ENCODE data around the gene EIF4G3.

The EIF4G3 gene

DNA sequence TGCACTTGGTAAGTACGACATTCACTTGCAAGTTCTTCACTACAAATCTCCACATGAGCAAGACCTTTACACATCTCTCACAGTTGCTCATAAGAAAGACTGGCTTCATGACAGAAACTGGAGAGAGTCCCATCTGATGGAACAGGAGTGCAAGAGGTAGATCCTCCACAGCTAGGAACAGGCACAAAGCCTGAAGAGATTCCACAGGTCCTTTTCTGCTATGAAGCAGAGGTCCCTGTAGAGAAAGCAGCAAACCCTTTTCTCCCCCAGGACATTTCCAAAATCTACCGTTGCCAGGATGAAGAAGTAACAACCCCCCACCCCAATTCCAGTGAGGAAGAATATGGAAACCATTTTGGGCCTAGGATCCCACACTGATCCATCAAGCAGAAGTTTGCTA lies 47.3 kb downstream of the EIF4G3 start:
- no peak overlapping the region for H2BK15ac ChIP-seq (ENCODE audit: low read depth, poor library complexity, severe bottlenecking)
- no peak overlapping the region for H3K4me3 ChIP-seq (ENCODE audit: insufficient read depth in 1 of 2, low read depth in 1 of 2, low read length in 2 of 2)
- H3K4me1 ChIP-seq (ENCODE audit: control insufficient read depth, insufficient read depth, low read depth, low read length): no peaks in the 10 kb centered on the region
- H4K8ac ChIP-seq (ENCODE audit: low read length): no peak overlapping the region
- H3K4me2 ChIP-seq (ENCODE audit: low read length, poor library complexity, severe bottlenecking): no peak overlapping the region
- H3K79me1 ChIP-seq (replicated peaks; ENCODE audit: low read length, poor library complexity, severe bottlenecking): peaks cover 15% of the 10 kb centered on the region
- H2BK5ac ChIP-seq (ENCODE audit: low read depth, low read length, poor library complexity, severe bottlenecking): no peak overlapping the region
- no peak overlapping the region for H3K23ac ChIP-seq (ENCODE audit: low read length in 2 of 2)
- H2AK5ac ChIP-seq (ENCODE audit: low read length, severe bottlenecking): no peak overlapping the region
- H2BK120ac ChIP-seq (ENCODE audit: low read depth, low read length): no peak overlapping the region
- H3K18ac ChIP-seq (ENCODE audit: low read depth in 1 of 2, low read length in 2 of 2): no peak overlapping the region
- no peak overlapping the region for H2AFZ ChIP-seq (ENCODE audit: low read depth, low read length)
- DNase-seq: no peak
- no peak overlapping the region for H2BK12ac ChIP-seq (ENCODE audit: low read length in 2 of 2)
- H3K9me3 ChIP-seq (ENCODE audit: control insufficient read depth, low read length): no peaks in the 10 kb centered on the region
- H3K36me3 ChIP-seq (ENCODE audit: control insufficient read depth in 1 of 2, insufficient read depth in 2 of 2, low read depth in 1 of 2, low read length in 2 of 2): peaks cover 9 to 34% of the 10 kb centered on the region in 2 experiments
- no peak overlapping the region for H3K27ac ChIP-seq (ENCODE audit: low read length, poor library complexity, severe bottlenecking)
- no peak overlapping the region for H3K4ac ChIP-seq (ENCODE audit: low read depth in 1 of 2, low read length in 2 of 2)
- H4K91ac ChIP-seq (ENCODE audit: low read length): no peak overlapping the region
- H3K9ac ChIP-seq (ENCODE audit: low read length): no peak overlapping the region
- no peaks in the 10 kb centered on the region for H3K27me3 ChIP-seq (ENCODE audit: control insufficient read depth in 1 of 2, insufficient read depth in 1 of 2, low read length in 2 of 2)
- 50% methylated on average over 2 of the region's 2 CpGs for WGBS
- H3K14ac ChIP-seq (ENCODE audit: low read length in 2 of 2): no peak overlapping the region

DNA sequence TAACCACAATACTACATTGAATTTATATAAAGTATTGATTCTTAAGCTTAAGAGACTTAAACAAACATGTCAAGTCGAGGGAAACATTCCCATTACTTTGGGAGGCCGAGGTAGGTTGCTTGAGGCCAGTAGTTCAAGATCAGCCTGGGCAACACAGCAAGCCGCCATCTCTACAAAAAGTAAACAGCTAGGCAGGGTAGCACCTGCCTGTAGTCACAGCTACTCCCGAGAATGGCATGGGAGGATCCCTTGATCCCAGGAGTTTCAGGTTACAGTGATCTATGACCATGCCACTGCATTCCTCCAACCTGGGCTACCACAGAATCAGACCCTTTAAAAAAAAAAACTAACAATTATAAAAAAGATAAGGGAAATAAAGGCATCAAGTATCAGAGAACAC lies 50.4 kb downstream of the EIF4G3 start:
- Histone ChIP-seq H3K9ac (ENCODE audit: low read length) (no peak overlapping the region), H4K8ac (ENCODE audit: low read length) (no peak overlapping the region), H3K14ac (ENCODE audit: low read length in 2 of 2) (no peak overlapping the region), H2BK5ac (ENCODE audit: low read depth, low read length, poor library complexity, severe bottlenecking) (no peak overlapping the region), H3K4me2 (ENCODE audit: low read length, poor library complexity, severe bottlenecking) (no peak overlapping the region), H3K36me3 (ENCODE audit: control insufficient read depth in 1 of 2, insufficient read depth in 2 of 2, low read depth in 1 of 2, low read length in 2 of 2) (peaks cover 9 to 36% of the 10 kb centered on the region in 2 experiments), H3K23ac (ENCODE audit: low read length in 2 of 2) (no peak overlapping the region), H4K91ac (ENCODE audit: low read length) (no peak overlapping the region), H3K9me3 (ENCODE audit: control insufficient read depth, low read length) (no peaks in the 10 kb centered on the region), H2AFZ (ENCODE audit: low read depth, low read length) (no peak overlapping the region), H3K4me3 (ENCODE audit: insufficient read depth in 1 of 2, low read depth in 1 of 2, low read length in 2 of 2) (no peak overlapping the region), H2AK5ac (ENCODE audit: low read length, severe bottlenecking) (no peak overlapping the region), H3K79me1 (replicated peaks; ENCODE audit: low read length, poor library complexity, severe bottlenecking) (peaks cover 13% of the 10 kb centered on the region), H3K4ac (ENCODE audit: low read depth in 1 of 2, low read length in 2 of 2) (no peak overlapping the region), H2BK12ac (ENCODE audit: low read length in 2 of 2) (no peak overlapping the region), H3K4me1 (ENCODE audit: control insufficient read depth, insufficient read depth, low read depth, low read length) (no peaks in the 10 kb centered on the region), H3K27me3 (ENCODE audit: control insufficient read depth in 1 of 2, insufficient read depth in 1 of 2, low read length in 2 of 2) (no peaks in the 10 kb centered on the region), H3K27ac (ENCODE audit: low read length, poor library complexity, severe bottlenecking) (no peak overlapping the region), H3K18ac (ENCODE audit: low read depth in 1 of 2, low read length in 2 of 2) (no peak overlapping the region), H2BK120ac (ENCODE audit: low read depth, low read length) (no peak overlapping the region), H2BK15ac (ENCODE audit: low read depth, poor library complexity, severe bottlenecking) (no peak overlapping the region)
- no peak for DNase-seq
- 96% methylated on average over 4 of the region's 4 CpGs for WGBS

DNA sequence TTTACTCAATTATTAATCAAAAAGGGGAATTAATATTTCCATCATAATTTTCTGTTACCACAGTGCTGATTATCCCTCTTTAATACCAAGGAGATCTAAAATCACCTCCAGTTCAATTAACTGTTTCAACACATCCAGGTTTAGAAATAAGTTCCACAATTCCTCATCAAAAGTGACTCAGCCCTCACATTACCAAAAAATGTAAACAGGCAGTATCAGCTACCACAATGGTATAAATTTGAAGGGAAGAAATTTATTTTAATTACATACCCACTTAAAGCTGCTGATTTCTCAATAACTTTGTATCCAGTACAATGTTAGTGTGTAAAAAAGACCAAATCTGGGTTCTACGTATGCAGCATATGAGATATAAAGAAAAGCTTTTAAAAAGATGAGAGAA lies 51.9 kb downstream of the EIF4G3 start:
- no peak overlapping the region for H3K4me2 ChIP-seq (ENCODE audit: low read length, poor library complexity, severe bottlenecking)
- no peak overlapping the region for H2BK15ac ChIP-seq (ENCODE audit: low read depth, poor library complexity, severe bottlenecking)
- H2AK5ac ChIP-seq (ENCODE audit: low read length, severe bottlenecking): no peak overlapping the region
- peaks cover 9 to 33% of the 10 kb centered on the region in 2 experiments for H3K36me3 ChIP-seq (ENCODE audit: control insufficient read depth in 1 of 2, insufficient read depth in 2 of 2, low read depth in 1 of 2, low read length in 2 of 2)
- no peak overlapping the region for H2BK5ac ChIP-seq (ENCODE audit: low read depth, low read length, poor library complexity, severe bottlenecking)
- H3K79me1 ChIP-seq (replicated peaks; ENCODE audit: low read length, poor library complexity, severe bottlenecking): peaks cover 14% of the 10 kb centered on the region
- no peak overlapping the region for H3K4me3 ChIP-seq (ENCODE audit: insufficient read depth in 1 of 2, low read depth in 1 of 2, low read length in 2 of 2)
- no peak overlapping the region for H3K18ac ChIP-seq (ENCODE audit: low read depth in 1 of 2, low read length in 2 of 2)
- no peak overlapping the region for H3K4ac ChIP-seq (ENCODE audit: low read depth in 1 of 2, low read length in 2 of 2)
- H3K23ac ChIP-seq (ENCODE audit: low read length in 2 of 2): no peak overlapping the region
- no peaks in the 10 kb centered on the region for H3K9me3 ChIP-seq (ENCODE audit: control insufficient read depth, low read length)
- no CpG with 5 or more reads among the region's 1 CpG for WGBS
- H2BK12ac ChIP-seq (ENCODE audit: low read length in 2 of 2): no peak overlapping the region
- H3K27me3 ChIP-seq (ENCODE audit: control insufficient read depth in 1 of 2, insufficient read depth in 1 of 2, low read length in 2 of 2): no peaks in the 10 kb centered on the region
- no peak overlapping the region for H3K14ac ChIP-seq (ENCODE audit: low read length in 2 of 2)
- H3K4me1 ChIP-seq (ENCODE audit: control insufficient read depth, insufficient read depth, low read depth, low read length): no peaks in the 10 kb centered on the region
- H3K9ac ChIP-seq (ENCODE audit: low read length): peak overlapping the region; percentile 33
- peak; percentile 85 for DNase-seq
- H4K8ac ChIP-seq (ENCODE audit: low read length): no peak overlapping the region
- H4K91ac ChIP-seq (ENCODE audit: low read length): no peak overlapping the region
- no peak overlapping the region for H2AFZ ChIP-seq (ENCODE audit: low read depth, low read length)
- no peak overlapping the region for H2BK120ac ChIP-seq (ENCODE audit: low read depth, low read length)
- H3K27ac ChIP-seq (ENCODE audit: low read length, poor library complexity, severe bottlenecking): no peak overlapping the region

DNA sequence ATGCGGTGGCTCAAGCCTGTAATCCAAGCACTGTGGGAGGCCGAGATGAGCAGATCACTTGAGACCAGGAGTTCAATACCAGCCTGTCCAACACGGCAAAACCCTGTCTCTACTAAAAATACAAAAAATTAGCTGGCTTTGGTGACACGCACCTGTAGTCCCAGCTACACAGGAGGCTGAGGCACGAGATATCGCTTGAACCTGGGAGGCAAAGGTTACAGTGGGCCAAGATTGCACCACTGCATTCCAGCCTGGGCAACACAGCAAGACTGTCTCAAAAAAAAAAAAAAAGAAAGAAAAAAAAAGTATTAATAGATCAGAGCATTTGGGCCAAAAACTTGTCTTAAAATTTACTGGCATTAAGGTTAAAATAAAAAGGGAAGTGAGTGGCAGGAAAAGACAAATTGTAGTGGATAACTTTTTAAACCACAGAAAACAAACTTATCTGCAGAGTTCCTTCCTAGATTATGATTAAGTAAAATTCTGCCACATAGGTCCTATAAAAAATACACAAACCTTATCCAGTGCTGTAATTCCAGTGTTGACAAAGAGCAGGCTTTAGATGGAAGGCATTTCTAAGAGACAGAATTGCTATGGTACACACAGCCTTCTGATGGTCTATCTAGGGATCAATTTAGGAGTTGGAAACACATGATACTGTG lies 53.3 kb downstream of the EIF4G3 start:
- WGBS: 99% methylated on average over 4 of the region's 6 CpGs
- no peaks in the 10 kb centered on the region for H3K9me3 ChIP-seq (ENCODE audit: control insufficient read depth, low read length)
- peaks cover 12% of the 10 kb centered on the region for H3K79me1 ChIP-seq (replicated peaks; ENCODE audit: low read length, poor library complexity, severe bottlenecking)
- peak; percentile 40 for DNase-seq
- no peak overlapping the region for H2BK12ac ChIP-seq (ENCODE audit: low read length in 2 of 2)
- H3K4me1 ChIP-seq (ENCODE audit: control insufficient read depth, insufficient read depth, low read depth, low read length): no peaks in the 10 kb centered on the region
- no peaks in the 10 kb centered on the region for H3K27me3 ChIP-seq (ENCODE audit: control insufficient read depth in 1 of 2, insufficient read depth in 1 of 2, low read length in 2 of 2)
- H3K4me2 ChIP-seq (ENCODE audit: low read length, poor library complexity, severe bottlenecking): no peak overlapping the region
- H2AK5ac ChIP-seq (ENCODE audit: low read length, severe bottlenecking): no peak overlapping the region
- H4K8ac ChIP-seq (ENCODE audit: low read length): no peak overlapping the region
- peaks cover 10 to 33% of the 10 kb centered on the region in 2 experiments for H3K36me3 ChIP-seq (ENCODE audit: control insufficient read depth in 1 of 2, insufficient read depth in 2 of 2, low read depth in 1 of 2, low read length in 2 of 2)
- H4K91ac ChIP-seq (ENCODE audit: low read length): no peak overlapping the region
- no peak overlapping the region for H3K14ac ChIP-seq (ENCODE audit: low read length in 2 of 2)
- H3K4me3 ChIP-seq (ENCODE audit: insufficient read depth in 1 of 2, low read depth in 1 of 2, low read length in 2 of 2): no peak overlapping the region
- H2BK15ac ChIP-seq (ENCODE audit: low read depth, poor library complexity, severe bottlenecking): no peak overlapping the region
- no peak overlapping the region for H2BK5ac ChIP-seq (ENCODE audit: low read depth, low read length, poor library complexity, severe bottlenecking)
- no peak overlapping the region for H3K27ac ChIP-seq (ENCODE audit: low read length, poor library complexity, severe bottlenecking)
- no peak overlapping the region for H3K9ac ChIP-seq (ENCODE audit: low read length)
- H2BK120ac ChIP-seq (ENCODE audit: low read depth, low read length): no peak overlapping the region
- no peak overlapping the region for H3K18ac ChIP-seq (ENCODE audit: low read depth in 1 of 2, low read length in 2 of 2)
- no peak overlapping the region for H3K4ac ChIP-seq (ENCODE audit: low read depth in 1 of 2, low read length in 2 of 2)
- H2AFZ ChIP-seq (ENCODE audit: low read depth, low read length): no peak overlapping the region
- H3K23ac ChIP-seq (ENCODE audit: low read length in 2 of 2): no peak overlapping the region

All from mesenchymal stem cell (in vitro differentiated cells and primary cell).